Measurements from ENCODE around the gene PIK3C3.
"Not testable (repeated sequence)": the region's sequence is repeated elsewhere in the genome, so short reads cannot be mapped to it uniquely, and the experiment has no call there.

Gene PIK3C3

DNA sequence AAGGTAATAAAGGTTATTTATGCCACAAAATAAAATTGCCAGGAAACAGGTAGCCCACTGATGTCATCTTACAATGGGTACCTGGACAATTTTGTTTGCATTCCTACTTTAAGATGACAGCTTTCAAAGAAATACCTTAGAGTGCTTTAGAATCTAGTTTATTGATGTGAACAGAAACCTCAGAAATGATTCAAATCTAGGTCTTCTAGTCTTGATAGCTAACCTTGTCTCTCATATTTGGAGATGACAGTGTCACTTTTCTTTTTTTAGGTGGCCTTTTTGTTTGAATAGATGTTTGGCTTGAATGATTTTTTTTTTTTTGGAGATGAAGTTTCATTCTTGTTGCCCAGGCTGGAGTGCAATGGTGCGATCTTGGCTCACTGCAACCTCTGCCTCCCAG lies 69.1 kb downstream of the PIK3C3 start:
- DNase-seq (ENCODE audit: low read depth in 3 of 3) = no peak

DNA sequence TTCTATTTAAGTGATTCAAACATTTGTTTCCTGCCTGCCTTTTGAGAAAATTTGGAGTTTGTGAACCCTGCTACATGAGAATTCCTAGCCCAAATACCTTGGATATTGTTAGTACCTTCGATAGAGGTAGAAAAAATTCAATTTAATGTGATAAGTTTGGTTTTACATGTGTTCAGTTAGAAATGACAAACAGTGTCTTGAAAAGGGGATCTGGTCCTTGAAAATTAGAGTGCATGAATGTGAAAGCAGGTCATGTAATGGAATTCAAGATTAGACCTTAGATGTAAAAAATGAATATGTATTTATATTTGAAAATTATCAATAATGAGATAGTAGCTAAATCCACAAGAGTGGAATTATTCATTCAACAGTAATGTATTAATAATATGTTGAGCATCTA lies 70.5 kb downstream of the PIK3C3 start:
- DNase-seq (ENCODE audit: low read depth in 3 of 3) = no peak

DNA sequence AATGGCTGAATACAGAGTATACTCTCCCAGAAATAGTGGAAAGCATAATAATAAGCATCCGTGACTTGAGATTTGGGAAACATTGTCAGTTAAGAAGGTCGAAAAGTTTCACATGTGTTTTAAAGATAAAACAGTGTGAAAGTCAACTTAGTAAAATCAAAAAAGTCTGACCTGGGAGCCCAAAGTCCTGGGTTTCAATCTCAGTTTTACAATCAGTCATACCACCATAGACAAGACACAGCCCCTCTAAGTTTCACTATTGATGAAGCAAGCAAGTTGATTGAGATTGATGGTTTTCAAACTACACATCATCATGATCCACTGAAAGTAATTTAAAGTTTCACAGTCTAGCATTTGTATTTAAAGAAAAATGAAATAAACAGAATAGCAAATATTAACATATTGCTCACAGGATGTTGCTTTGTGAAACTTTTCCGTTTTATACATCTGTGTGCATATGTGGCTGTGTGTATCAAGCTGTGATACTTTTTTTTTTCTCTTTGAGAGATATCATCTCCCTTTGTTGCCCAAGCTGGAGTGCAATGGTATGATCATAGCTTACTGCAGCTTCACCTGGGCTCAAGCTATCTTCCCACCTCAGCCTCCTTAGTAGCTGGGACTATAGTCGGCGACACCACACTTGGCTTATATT lies 71.1 kb downstream of the PIK3C3 start:
- DNase-seq (ENCODE audit: low read depth in 3 of 3) = no peak

DNA sequence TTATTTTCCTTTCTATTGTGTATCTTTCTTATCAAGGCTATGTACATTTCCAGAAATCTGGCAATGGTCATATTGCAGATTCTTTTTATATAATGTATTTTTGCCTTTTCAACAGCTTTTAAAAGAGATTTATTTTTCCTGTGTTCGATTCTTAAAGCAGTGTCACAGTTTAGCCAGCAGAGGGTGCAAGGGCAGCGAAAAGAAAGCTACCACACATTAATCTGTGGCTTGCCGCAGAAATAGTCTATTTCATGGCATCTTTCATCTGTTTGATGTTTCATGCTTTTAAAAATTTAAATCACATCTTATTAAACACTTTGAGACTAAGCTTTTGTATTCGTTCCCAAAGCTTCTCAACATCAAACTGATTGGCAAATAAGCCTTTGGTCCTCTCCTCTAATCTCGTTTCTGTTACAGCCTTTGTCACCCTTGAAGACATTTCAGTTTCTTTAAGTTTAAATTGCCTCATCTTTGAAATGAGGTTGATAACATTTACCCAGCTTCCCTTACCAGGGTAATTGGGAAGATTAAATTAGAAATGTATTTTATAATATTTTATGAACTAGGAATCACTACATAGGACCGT lies 73.3 kb downstream of the PIK3C3 start:
- DNase-seq (ENCODE audit: low read depth in 3 of 3) = no peak

- no peak for DNase-seq (ENCODE audit: low read depth in 3 of 3)
Observed at GRCh38 chr18:42029092-42029491, 74.1 kb downstream of the PIK3C3 start.

- no peak for DNase-seq (ENCODE audit: low read depth in 3 of 3)
Observed at GRCh38 chr18:42030586-42031182, 75.7 kb downstream of the PIK3C3 start.

GRCh38 chr18:42032447-42032846 lies 77.4 kb downstream of the PIK3C3 start:
- no peak for DNase-seq (ENCODE audit: low read depth in 3 of 3)

DNA sequence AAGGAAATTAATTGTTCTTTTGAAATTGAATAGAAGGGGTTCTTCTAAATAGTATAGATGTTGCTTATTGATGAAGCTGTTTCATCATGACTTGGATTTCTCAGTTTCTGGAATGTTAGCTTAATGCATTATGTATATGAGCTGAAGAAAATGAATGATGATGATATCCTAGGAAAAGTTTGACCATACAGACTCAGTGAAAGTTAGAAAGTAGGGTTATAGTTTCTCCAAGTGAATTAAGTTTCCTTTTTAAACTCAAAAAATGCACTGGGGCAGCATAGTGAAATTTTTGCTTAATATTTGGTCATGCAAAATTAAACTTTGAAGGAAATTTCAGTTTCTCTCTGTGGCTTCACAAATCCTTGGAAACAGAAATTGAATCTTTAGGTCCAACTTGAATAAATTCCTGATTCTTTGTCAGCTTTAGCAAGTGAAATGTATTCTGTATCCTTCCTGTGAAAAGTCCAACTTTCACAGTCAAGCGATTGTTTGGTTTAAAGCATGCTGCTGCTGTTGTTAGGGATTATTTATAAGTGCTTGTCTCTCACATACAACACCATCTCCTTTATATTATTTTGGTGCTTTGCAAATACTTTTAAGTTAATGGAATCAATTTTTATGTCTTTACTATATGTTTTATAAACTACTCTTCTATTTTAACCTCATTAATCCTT lies 78.2 kb downstream of the PIK3C3 start:
- no peak for DNase-seq (ENCODE audit: low read depth in 3 of 3)

DNA sequence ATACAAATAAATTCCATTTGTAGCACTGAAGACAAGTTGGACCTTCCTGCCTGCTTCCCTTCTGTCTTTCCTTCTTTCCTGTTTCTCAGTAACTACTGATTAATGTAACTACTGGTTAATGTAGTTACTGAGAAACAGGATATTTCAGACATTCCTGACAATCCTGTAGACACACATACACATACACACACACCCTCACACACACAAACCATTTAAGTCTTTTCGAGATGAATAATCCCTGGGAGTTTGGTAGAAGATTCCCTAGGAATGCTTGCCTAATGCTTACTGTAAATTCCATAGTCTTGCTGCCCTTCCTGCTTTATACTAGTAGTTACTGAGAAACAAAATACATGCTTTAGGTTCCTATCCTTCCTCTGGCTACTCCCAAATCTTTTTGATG lies 83.9 kb downstream of the PIK3C3 start:
- DNase-seq (ENCODE audit: low read depth in 3 of 3) = no peak

- DNase-seq (ENCODE audit: low read depth in 3 of 3) = no peak
Observed at GRCh38 chr18:42039396-42039795, 84.4 kb downstream of the PIK3C3 start.

DNA sequence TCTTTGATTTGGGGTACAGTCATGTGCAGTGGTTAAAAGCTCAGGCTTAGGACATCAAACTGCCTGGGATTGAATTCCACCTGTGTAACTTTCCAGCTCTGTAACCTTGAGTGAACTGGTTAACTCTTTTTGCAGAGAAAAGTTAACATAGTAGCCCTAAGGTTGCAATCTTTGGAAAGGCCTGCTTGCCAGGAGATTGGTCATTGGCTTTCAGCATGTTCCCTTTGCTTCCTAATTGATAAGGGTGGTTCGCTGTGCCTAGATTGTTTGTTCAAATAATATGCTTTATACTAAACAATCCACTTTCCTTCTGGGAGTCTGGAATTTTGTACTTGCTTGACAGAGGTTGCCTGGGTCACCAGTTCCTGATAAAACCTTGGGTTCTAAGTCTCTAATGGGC lies 86.8 kb downstream of the PIK3C3 start:
- DNase-seq (ENCODE audit: low read depth in 3 of 3) = no peak

DNA sequence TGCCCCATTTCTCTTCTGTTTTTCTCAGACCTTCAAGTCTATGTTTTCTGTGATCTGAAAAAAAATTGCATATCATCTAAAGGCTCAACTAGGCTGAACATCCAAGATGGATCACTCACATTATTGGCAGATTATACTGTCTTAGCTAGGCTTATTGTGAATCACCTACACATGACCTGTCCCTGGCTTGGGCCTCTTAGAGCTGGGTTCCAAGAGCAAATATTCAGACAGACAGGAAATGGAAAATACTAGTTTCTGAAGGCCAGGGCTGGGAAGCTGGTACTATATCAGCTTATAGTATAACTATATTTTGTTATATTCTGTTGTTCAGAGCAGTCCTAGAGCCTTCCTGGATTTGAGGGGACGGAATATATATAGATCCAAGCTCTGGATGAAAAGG lies 90.3 kb downstream of the PIK3C3 start:
- no peak for DNase-seq (ENCODE audit: low read depth in 3 of 3)

GRCh38 chr18:42047721-42048120 lies 92.7 kb downstream of the PIK3C3 start:
- DNase-seq (ENCODE audit: low read depth in 3 of 3) = no peak

- no peak for DNase-seq (ENCODE audit: low read depth in 3 of 3)
Observed at GRCh38 chr18:42048158-42048557, 93.1 kb downstream of the PIK3C3 start.

DNA sequence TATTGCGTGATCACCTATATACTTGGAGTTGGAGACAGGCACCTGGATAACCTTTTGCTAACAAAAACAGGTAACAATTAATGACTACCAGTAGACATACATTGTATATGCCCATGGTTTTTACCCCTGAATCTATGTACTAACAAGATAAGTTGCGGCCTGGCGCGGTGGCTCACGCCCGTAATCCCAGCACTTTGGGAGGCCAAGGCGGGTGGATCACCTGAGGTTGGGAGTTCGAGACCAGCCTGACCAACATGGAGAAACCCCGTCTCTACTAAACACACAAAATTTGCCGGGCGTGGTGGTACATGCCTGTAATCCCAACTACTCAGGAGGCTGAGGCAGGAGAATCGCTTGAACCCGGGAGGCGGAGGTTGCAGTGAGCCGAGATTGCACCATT lies 94.5 kb downstream of the PIK3C3 start:
- DNase-seq (ENCODE audit: low read depth in 3 of 3) = not testable (repeated sequence)

DNA sequence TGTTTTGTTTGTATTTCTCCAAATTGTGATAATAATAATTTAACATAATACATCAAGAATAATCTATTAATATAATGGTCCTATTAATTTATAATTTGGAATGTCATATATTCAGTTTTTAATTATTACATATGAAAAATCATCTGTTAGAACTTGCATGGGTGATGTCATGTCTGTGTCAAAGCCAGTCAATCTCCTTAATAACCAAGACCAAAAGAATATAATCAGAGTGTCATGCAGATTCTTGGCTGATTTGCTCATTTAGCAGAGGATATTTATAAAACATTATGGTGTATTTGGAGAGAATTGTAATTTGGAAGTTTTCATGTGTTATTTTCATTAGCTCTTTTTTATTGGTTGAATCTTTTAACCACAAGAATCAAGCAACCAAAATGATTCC lies 96.4 kb downstream of the PIK3C3 start:
- DNase-seq (ENCODE audit: low read depth in 3 of 3) = no peak

GRCh38 chr18:42052122-42052708 lies 97.2 kb downstream of the PIK3C3 start:
- no peak for DNase-seq (ENCODE audit: low read depth in 3 of 3)

- DNase-seq (ENCODE audit: low read depth in 3 of 3) = peak; percentile 6 to 26 (median 24)
Observed at GRCh38 chr18:42053188-42053781, 98.3 kb downstream of the PIK3C3 start.

DNA sequence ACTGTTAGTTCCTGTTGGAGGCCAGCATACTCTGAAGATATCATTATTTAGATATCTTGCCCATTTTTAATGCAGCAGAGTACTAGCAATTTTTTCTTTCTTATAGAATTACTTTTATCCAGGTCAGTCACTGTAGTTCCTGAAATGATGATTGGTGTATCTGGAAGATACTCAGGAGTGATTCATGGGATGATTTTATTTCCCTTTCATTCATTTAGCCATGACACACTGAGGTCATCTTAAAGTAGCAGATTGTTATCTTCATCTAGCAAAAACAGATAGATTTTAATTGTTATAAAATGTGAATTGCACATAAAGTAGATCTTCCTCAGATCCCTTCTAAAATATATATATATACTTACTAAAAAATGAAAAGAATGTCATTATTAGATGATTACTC lies 109.1 kb downstream of the PIK3C3 start:
- DNase-seq (ENCODE audit: low read depth in 3 of 3) = no peak

GRCh38 chr18:42067518-42067917 lies 112.5 kb downstream of the PIK3C3 start:
- DNase-seq (ENCODE audit: low read depth in 3 of 3) = no peak

GRCh38 chr18:42068030-42068429 lies 113.0 kb downstream of the PIK3C3 start:
- DNase-seq (ENCODE audit: low read depth in 3 of 3) = no peak

GRCh38 chr18:42069036-42069435 lies 114.0 kb downstream of the PIK3C3 start:
- no peak for DNase-seq (ENCODE audit: low read depth in 3 of 3)
